Measurements from ENCODE around the gene KRTAP2-1.
"Not testable (repeated sequence)": the region's sequence is repeated elsewhere in the genome, so short reads cannot be mapped to it uniquely, and the experiment has no call there.

The KRTAP2-1 gene, protein sequence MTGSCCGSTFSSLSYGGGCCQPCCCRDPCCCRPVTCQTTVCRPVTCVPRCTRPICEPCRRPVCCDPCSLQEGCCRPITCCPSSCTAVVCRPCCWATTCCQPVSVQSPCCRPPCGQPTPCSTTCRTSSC

DNA sequence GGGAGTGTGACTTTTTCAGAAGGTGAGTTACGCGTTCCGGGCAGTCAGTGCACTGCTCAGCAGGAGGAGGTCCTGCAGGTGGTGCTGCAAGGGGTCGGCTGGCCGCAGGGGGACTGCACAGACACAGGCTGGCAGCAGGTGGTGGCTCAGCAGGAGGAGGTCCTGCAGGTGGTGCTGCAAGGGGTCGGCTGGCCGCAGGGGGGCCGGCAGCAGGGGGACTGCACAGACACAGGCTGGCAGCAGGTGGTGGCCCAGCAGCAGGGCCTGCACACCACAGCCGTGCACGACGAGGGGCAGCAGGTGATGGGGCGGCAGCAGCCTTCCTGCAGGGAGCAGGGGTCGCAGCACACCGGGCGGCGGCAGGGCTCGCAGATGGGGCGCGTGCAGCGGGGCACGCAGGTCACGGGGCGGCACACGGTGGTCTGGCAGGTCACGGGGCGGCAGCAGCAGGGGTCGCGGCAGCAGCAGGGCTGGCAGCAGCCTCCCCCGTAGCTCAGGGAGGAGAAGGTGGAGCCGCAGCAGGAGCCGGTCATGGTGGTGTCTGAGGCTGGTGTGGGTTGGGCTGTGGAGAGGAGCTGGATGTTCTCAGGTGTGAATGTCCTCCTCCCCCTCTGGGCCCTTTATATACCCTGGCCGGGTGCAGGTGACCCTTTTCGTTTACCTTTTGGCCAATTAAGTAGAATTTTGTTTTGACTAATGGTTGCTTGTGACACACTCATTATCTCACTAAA lies at the start of gene KRTAP2-1:
Gene KRTAP2-1, minus strand, starts transcription at position 582 of the 731 bp plus-strand sequence. Its CDS starts 49 bp downstream, at position 533.
- POLR2A ChIA-PET; DNase-seq (ENCODE audit: extremely low spot score); CTCF ChIA-PET: not testable (repeated sequence)

DNA sequence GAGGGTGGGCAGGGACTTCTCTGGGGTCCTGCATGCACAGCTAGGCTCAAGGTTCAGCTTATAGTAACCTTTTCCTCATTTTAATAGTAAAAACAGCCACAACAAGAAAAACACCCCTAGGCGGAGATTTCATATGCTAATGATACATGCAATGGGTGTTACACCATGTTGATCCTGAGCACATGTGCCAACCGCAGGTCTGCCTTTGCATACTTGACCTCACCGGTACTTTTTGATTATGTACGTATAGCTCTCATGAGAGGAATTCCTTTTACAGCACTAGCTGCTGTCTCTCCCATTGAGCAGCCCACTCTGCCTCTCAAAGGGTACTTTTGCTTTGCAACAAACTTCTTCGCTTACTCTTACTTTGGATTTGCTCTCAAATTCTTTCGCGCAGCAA lies 48.9 kb upstream of the KRTAP2-1 start:
- TF ChIP-seq ELF4 (IDR thresholded peaks at IDR 0.05): no peak
- no peak for TF ChIP-seq SP1 (IDR thresholded peaks at IDR 0.05)
- TF ChIP-seq LEF1 (IDR thresholded peaks at IDR 0.05; ENCODE audit: borderline replicate concordance): no peak
- no peak for TF ChIP-seq FOXK2 (IDR thresholded peaks at IDR 0.05)
- TF ChIP-seq SUZ12 (IDR thresholded peaks at IDR 0.05): no peak
- no peak for TF ChIP-seq TARDBP (IDR thresholded peaks at IDR 0.05)
- POLR2A ChIA-PET: no interaction called here
- CTCF ChIA-PET: no interaction called here
- no peak for DNase-seq (ENCODE audit: extremely low spot score)

DNA sequence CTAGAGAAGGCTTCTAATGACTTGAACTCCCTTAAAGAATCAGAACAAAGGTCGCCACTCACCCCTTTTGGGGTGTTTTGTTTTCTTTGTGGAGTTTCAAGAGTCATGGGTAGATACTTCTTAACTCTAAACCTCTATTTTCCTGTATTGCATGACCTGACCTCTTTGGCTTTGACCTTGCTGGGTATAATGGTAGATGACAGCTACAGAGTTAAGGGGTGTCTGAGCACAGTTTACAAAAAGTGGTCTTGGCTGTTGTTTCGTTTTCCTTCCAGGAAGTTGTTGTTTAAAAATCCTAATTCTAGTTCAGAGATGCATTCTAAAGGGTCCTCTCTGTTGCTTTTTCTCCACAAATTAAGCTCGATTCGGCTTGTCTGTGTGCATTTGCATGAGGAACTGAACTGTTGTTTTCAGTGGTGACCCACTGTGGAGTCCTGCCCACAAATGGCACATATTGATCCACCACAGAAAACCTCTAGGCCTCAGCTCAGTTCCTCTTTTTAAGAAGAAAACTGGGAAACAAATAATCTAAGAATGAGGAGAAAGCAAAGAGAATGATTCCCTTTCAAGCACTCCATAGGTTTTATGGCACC lies 41.7 kb upstream of the KRTAP2-1 start:
- DNase-seq (ENCODE audit: extremely low spot score); CTCF ChIA-PET; POLR2A ChIA-PET: not testable (repeated sequence)

DNA sequence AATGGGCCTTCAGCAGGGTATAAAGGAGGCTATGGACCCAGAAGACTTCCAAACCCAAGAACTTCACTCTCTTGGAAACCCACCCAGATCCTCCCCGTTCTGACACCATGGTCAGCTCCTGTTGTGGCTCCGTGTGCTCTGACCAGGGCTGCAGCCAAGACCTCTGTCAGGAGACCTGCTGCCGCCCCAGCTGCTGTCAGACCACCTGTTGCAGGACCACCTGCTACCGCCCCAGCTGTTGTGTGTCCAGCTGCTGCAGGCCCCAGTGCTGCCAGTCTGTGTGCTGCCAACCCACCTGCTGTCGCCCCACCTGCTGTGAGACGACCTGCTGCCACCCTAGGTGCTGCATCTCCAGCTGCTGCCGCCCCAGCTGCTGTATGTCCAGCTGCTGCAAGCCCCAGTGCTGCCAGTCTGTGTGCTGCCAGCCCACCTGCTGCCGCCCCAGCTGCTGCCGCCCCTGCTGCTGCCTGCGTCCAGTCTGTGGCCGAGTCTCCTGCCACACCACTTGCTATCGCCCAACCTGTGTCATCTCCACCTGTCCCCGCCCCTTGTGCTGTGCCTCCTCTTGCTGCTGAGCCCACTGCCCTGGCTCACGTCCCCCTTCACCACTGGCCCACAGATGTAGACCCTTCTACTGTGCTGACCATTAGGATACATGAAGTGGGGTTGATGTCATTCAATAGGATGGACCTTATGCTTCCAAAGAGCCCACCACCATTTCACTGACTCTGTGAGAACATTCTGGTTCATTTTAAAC lies 37.2 kb upstream of the KRTAP2-1 start, which contains the start of gene KRTAP4-7:
Gene KRTAP4-7, plus strand, starts transcription at position 51 of the 757 bp plus-strand sequence. Its CDS starts 57 bp downstream, at position 108.
- DNase-seq (ENCODE audit: extremely low spot score); POLR2A ChIA-PET; CTCF ChIA-PET: not testable (repeated sequence)

- DNase-seq (ENCODE audit: extremely low spot score); POLR2A ChIA-PET; CTCF ChIA-PET: not testable (repeated sequence)
Measured at GRCh38 chr17:41083427-41083826, 36.3 kb upstream of the KRTAP2-1 start.

DNA sequence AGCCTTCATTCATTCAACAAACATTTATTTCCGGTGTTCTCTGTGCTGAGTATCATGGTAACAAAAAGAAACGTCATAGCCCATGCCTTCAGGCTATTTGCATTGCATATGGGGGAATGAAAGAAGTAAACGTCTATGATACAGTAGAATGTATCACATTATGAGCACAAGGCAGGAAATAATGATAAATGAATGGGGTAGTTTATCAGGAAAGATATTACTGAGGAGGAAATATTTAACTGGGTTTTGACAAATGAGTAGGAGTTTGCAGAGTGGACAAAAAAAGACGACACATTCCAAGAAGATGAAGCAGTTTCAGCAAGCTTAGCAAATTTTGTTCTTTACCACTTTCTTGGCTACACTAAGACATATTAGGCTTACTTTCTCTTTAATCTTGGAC lies 35.5 kb upstream of the KRTAP2-1 start:
- DNase-seq (ENCODE audit: extremely low spot score): no peak
- ChIA-PET POLR2A (no interaction called here), CTCF (no interaction called here)
- TF ChIP-seq TARDBP (IDR thresholded peaks at IDR 0.05) (no peak), SP1 (IDR thresholded peaks at IDR 0.05) (no peak), FOXK2 (IDR thresholded peaks at IDR 0.05) (no peak), HDGF (IDR thresholded peaks at IDR 0.05; ENCODE audit: borderline replicate concordance) (no peak), SUZ12 (IDR thresholded peaks at IDR 0.05) (no peak), CTBP1 (IDR thresholded peaks at IDR 0.05; ENCODE audit: borderline replicate concordance) (no peak), NFRKB (IDR thresholded peaks at IDR 0.05) (no peak)
- TF ChIP-seq, protein P1, sequence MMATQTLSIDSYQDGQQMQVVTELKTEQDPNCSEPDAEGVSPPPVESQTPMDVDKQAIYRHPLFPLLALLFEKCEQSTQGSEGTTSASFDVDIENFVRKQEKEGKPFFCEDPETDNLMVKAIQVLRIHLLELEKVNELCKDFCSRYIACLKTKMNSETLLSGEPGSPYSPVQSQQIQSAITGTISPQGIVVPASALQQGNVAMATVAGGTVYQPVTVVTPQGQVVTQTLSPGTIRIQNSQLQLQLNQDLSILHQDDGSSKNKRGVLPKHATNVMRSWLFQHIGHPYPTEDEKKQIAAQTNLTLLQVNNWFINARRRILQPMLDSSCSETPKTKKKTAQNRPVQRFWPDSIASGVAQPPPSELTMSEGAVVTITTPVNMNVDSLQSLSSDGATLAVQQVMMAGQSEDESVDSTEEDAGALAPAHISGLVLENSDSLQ (IDR thresholded peaks at IDR 0.05): no peak

DNA sequence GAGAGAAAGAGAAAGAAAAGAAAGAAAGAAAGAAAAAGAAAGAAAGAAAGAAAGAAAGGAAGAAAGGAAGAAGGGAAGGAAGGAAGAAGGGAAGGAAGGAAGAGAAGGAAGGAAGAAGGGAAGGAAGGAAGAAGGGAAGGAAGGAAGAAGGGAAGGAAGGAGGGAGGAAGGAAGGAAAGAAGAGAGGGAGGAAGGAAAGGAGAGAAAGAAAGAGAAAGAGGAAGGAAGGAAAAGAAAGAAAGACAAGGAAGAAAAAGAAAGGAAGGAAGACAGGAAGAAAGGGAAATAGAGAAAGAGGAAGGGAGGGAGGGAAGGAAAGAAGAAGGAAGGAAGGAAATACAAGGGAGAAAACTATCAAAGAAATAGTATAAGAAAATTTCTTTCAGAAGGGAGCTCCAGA lies 29.7 kb upstream of the KRTAP2-1 start:
- ChIA-PET CTCF (no interaction called here), POLR2A (no interaction called here)
- DNase-seq (ENCODE audit: extremely low spot score): no peak
- TF ChIP-seq NFRKB (IDR thresholded peaks at IDR 0.05) (no peak), LEF1 (IDR thresholded peaks at IDR 0.05; ENCODE audit: borderline replicate concordance) (no peak), ARNT (IDR thresholded peaks at IDR 0.05) (no peak), CTBP1 (IDR thresholded peaks at IDR 0.05; ENCODE audit: borderline replicate concordance) (no peak)

GRCh38 chr17:41073676-41074075 lies 26.6 kb upstream of the KRTAP2-1 start:
- TF ChIP-seq SP1 (IDR thresholded peaks at IDR 0.05): no peak
- TF ChIP-seq CTBP1 (IDR thresholded peaks at IDR 0.05; ENCODE audit: borderline replicate concordance): no peak
- no peak for TF ChIP-seq NFRKB (IDR thresholded peaks at IDR 0.05)
- no peak for TF ChIP-seq FOXM1 (IDR thresholded peaks at IDR 0.05; ENCODE audit: borderline replicate concordance)
- TF ChIP-seq ELF4 (IDR thresholded peaks at IDR 0.05): no peak
- no peak for TF ChIP-seq TARDBP (IDR thresholded peaks at IDR 0.05)
- TF ChIP-seq ARNT (IDR thresholded peaks at IDR 0.05): no peak
- TF ChIP-seq LEF1 (IDR thresholded peaks at IDR 0.05; ENCODE audit: borderline replicate concordance): no peak
- TF ChIP-seq, protein P1 (IDR thresholded peaks at IDR 0.05): no peak
- no peak for TF ChIP-seq FOXK2 (IDR thresholded peaks at IDR 0.05)
- no peak for TF ChIP-seq HDGF (IDR thresholded peaks at IDR 0.05; ENCODE audit: borderline replicate concordance)
- no peak for TF ChIP-seq FOXA1 (IDR thresholded peaks at IDR 0.05)
- TF ChIP-seq ZNF384 (IDR thresholded peaks at IDR 0.05): no peak
- TF ChIP-seq SUZ12 (IDR thresholded peaks at IDR 0.05): no peak
- no peak for TF ChIP-seq L3MBTL2 (conservative IDR thresholded peaks at IDR 0.05)
- TF ChIP-seq BHLHE40 (IDR thresholded peaks at IDR 0.05; ENCODE audit: borderline replicate concordance): no peak
- POLR2A ChIA-PET: no interaction called here
- CTCF ChIA-PET: no interaction called here
- no peak for DNase-seq (ENCODE audit: extremely low spot score)

All from HEK293T (cell line).